ENCODE results near the gene SPNS2. TPM values are rescaled to one million over a fixed set of nuclear protein-coding genes. Genes with fewer than 3 reads are reported as not detected.

The SPNS2 gene
- total and polyA plus RNA-seq, 2 donors (not counting 1 experiment from before 2014, with no cell fraction given), result 0.48 TPM; not detected in 1

DNA sequence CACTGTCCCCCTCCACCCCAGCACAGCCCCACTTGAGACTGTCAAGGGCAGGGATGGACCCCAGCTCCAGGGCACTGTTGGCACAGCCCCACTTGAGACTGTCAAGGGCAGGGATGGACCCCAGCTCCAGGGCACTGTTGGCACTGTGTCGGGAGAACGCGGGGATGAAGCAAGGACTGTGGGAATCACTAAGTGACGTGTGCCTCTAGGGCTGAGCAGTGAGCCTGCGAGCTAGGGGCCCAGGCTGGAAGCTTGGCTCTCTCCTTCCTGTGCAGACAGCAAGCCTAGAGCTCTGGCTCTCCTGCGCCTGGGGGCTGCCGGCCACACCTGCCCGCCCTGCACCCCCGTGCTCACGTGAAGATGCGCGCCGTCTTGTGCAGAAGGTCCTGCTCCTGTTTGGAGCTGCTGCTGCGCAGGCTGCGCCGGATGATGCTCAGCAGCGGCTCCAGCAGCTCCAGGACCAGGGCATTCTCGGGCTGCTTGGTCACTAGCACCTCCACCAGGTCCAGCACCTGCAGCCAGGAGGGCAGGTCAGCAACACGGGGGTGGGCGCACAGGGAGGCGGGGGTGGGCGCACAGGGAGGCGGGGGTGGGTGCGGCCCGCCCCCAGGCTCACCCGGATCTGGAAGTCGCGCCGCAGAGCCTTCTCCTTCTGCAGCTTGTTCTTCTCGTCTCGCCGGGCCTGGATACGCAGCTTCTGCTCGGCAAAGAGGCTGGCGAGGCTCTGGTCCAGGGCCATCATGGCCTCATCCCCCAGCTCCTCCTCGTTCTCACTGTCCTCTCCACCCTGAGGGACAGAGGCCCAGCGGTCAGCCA lies 45.7 kb downstream of the SPNS2 start:
- no peak for DNase-seq
- no peak overlapping the region for H3K4me2 ChIP-seq (replicated peaks; ENCODE audit: low read depth, low read length, poor library complexity, severe bottlenecking)
- no peaks in the 10 kb centered on the region for H3K27me3 ChIP-seq (replicated peaks in 1 of 4; ENCODE audit: control extremely low read depth in 1 of 4, control insufficient read depth in 3 of 4, insufficient read depth in 4 of 4, low read length in 3 of 4)
- intact Hi-C loops (cut with micrococcal nuclease), result no loop called here
- H3K9me3 Mint-ChIP-seq (ENCODE audit: insufficient read depth), result no peaks in the 10 kb centered on the region
- H3K27ac ChIP-seq (ENCODE audit: low read length in 2 of 2), result no peak overlapping the region
- H3K27me3 Mint-ChIP-seq, result no peaks in the 10 kb centered on the region
- no peak for TF ChIP-seq EZH2 (IDR thresholded peaks at IDR 0.05; ENCODE audit: borderline replicate concordance, insufficient read depth, low read depth, low read length, poor library complexity, severe bottlenecking)
- TF ChIP-seq, protein P1, sequence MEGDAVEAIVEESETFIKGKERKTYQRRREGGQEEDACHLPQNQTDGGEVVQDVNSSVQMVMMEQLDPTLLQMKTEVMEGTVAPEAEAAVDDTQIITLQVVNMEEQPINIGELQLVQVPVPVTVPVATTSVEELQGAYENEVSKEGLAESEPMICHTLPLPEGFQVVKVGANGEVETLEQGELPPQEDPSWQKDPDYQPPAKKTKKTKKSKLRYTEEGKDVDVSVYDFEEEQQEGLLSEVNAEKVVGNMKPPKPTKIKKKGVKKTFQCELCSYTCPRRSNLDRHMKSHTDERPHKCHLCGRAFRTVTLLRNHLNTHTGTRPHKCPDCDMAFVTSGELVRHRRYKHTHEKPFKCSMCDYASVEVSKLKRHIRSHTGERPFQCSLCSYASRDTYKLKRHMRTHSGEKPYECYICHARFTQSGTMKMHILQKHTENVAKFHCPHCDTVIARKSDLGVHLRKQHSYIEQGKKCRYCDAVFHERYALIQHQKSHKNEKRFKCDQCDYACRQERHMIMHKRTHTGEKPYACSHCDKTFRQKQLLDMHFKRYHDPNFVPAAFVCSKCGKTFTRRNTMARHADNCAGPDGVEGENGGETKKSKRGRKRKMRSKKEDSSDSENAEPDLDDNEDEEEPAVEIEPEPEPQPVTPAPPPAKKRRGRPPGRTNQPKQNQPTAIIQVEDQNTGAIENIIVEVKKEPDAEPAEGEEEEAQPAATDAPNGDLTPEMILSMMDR (IDR thresholded peaks at IDR 0.05), result no peak
- no peak overlapping the region for H3K4me3 ChIP-seq (ENCODE audit: control extremely low read depth in 1 of 5, extremely low read depth in 1 of 5, insufficient read depth in 1 of 5, low read depth in 2 of 5, low read length in 4 of 5)
- H2AFZ ChIP-seq (ENCODE audit: insufficient read depth, low read depth, low read length, poor library complexity, severe bottlenecking), result no peak overlapping the region
- CTCF ChIA-PET, result no interaction called here
- no peak overlapping the region for H3K9ac ChIP-seq (ENCODE audit: low read length)
- H4K20me1 ChIP-seq (ENCODE audit: control insufficient read depth, insufficient read depth, low read length, poor library complexity, severe bottlenecking), result no peaks in the 10 kb centered on the region
- peaks cover 0 to 83% of the 10 kb centered on the region in 2 experiments for H3K36me3 ChIP-seq (replicated peaks in 1 of 2; ENCODE audit: control extremely low read depth in 1 of 2, control insufficient read depth in 1 of 2, extremely low read depth in 1 of 2, insufficient read depth in 2 of 2, low read length in 1 of 2)
- no peaks in the 10 kb centered on the region for H3K9me3 ChIP-seq (ENCODE audit: control extremely low read depth in 1 of 3, control insufficient read depth in 2 of 3, insufficient read depth in 1 of 3, low read length in 2 of 3)
- H3K4me1 Mint-ChIP-seq, result no peaks in the 10 kb centered on the region
- no peaks in the 10 kb centered on the region for H3K79me2 ChIP-seq (ENCODE audit: control insufficient read depth, insufficient read depth, low read length)
- POLR2A ChIA-PET, result interaction anchor here (0.6 kb wide), 1 partner anchor 137 kb away, joined by 3 read pairs; no protein-coding TSS in a partner anchor
- H3K27ac Mint-ChIP-seq, result no peak overlapping the region
- H3K4me1 ChIP-seq (ENCODE audit: control insufficient read depth in 2 of 2, insufficient read depth in 2 of 2, low read length in 2 of 2), result no peaks in the 10 kb centered on the region
- no peak for ATAC-seq (ENCODE audit: low read depth)
- WGBS (ENCODE audit: insufficient coverage), result 96% methylated on average over 36 of the region's 37 CpGs
- H3K4me3 Mint-ChIP-seq, result no peak overlapping the region

DNA sequence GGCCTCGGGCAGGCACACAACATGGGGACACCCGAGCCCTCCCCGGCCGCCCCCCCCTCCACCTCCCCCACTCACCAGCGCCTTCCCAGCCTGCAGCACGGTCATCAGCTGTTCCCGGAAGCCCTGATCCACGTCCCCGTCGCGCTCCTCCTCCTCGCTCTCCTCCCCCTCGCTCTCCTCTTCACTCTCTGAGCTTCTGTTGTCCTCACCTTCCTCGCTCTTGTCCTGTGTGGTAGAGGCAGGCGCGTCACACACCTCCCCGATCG lies 46.2 kb downstream of the SPNS2 start:
- Histone ChIP-seq H3K27me3 (replicated peaks in 1 of 4; ENCODE audit: control extremely low read depth in 1 of 4, control insufficient read depth in 3 of 4, insufficient read depth in 4 of 4, low read length in 3 of 4) (no peaks in the 10 kb centered on the region), H3K4me3 (ENCODE audit: control extremely low read depth in 1 of 5, extremely low read depth in 1 of 5, insufficient read depth in 1 of 5, low read depth in 2 of 5, low read length in 4 of 5) (no peak overlapping the region), H3K27ac (ENCODE audit: low read length in 2 of 2) (no peak overlapping the region), H3K36me3 (replicated peaks in 1 of 2; ENCODE audit: control extremely low read depth in 1 of 2, control insufficient read depth in 1 of 2, extremely low read depth in 1 of 2, insufficient read depth in 2 of 2, low read length in 1 of 2) (peaks cover 0 to 83% of the 10 kb centered on the region in 2 experiments), H3K9ac (ENCODE audit: low read length) (no peak overlapping the region), H4K20me1 (ENCODE audit: control insufficient read depth, insufficient read depth, low read length, poor library complexity, severe bottlenecking) (no peaks in the 10 kb centered on the region), H3K4me1 (ENCODE audit: control insufficient read depth in 2 of 2, insufficient read depth in 2 of 2, low read length in 2 of 2) (no peaks in the 10 kb centered on the region), H2AFZ (ENCODE audit: insufficient read depth, low read depth, low read length, poor library complexity, severe bottlenecking) (no peak overlapping the region), H3K79me2 (ENCODE audit: control insufficient read depth, insufficient read depth, low read length) (no peaks in the 10 kb centered on the region), H3K9me3 (ENCODE audit: control extremely low read depth in 1 of 3, control insufficient read depth in 2 of 3, insufficient read depth in 1 of 3, low read length in 2 of 3) (no peaks in the 10 kb centered on the region), H3K4me2 (replicated peaks; ENCODE audit: low read depth, low read length, poor library complexity, severe bottlenecking) (no peak overlapping the region)
- ATAC-seq (ENCODE audit: low read depth), result no peak
- Mint-ChIP-seq H3K27ac (no peak overlapping the region), H3K4me1 (no peaks in the 10 kb centered on the region), H3K4me3 (no peak overlapping the region), H3K27me3 (no peaks in the 10 kb centered on the region), H3K9me3 (ENCODE audit: insufficient read depth) (no peaks in the 10 kb centered on the region)
- ChIA-PET CTCF (no interaction called here), POLR2A (interaction anchor here (0.6 kb wide), 1 partner anchor 136 kb away, joined by 3 read pairs; no protein-coding TSS in a partner anchor)
- intact Hi-C loops (cut with micrococcal nuclease), result no loop called here
- no peak for DNase-seq
- WGBS (ENCODE audit: insufficient coverage), result over 99% methylated on average over 13 of the region's 18 CpGs
- no peak for TF ChIP-seq EZH2 (IDR thresholded peaks at IDR 0.05; ENCODE audit: borderline replicate concordance, insufficient read depth, low read depth, low read length, poor library complexity, severe bottlenecking)
- TF ChIP-seq, protein P1 (IDR thresholded peaks at IDR 0.05), result no peak

Data from B cell (primary cell).